ENCODE data around the gene MUSTN1.

- TF ChIP-seq CTCF (IDR thresholded peaks at IDR 0.05): no peak
- TF ChIP-seq POLR2A (IDR thresholded peaks at IDR 0.05): no peak
Measured at GRCh38 chr3:52790337-52790736, 44.5 kb downstream of the MUSTN1 start.

Data from testis (tissue), 2 donors.